ENCODE data around the gene COL5A1.

The COL5A1 gene

GRCh38 chr9:134651226-134651905 is 9.8 kb downstream of the COL5A1 start:
- DNase-seq (no peak), ATAC-seq (ENCODE audit: insufficient read depth, low read depth) (no peak)
- no peaks in the 10 kb centered on the region for H4K20me1 ChIP-seq (ENCODE audit: insufficient read depth, low read length)
- no peaks in the 10 kb centered on the region for H3K4me1 ChIP-seq (ENCODE audit: insufficient read depth, low read length)
- no peaks in the 10 kb centered on the region for H3K36me3 ChIP-seq (ENCODE audit: insufficient read depth, low read length)
- no peak overlapping the region for H3K4me2 ChIP-seq (ENCODE audit: insufficient read depth, low read length)
- no peak overlapping the region for H3K9ac ChIP-seq (ENCODE audit: low read depth, low read length)
- H3K79me2 ChIP-seq (ENCODE audit: insufficient read depth, low read length), result no peaks in the 10 kb centered on the region
- H3K9me3 ChIP-seq (ENCODE audit: insufficient read depth, low read length, severe bottlenecking), result no peaks in the 10 kb centered on the region
- TF ChIP-seq EZH2 (IDR thresholded peaks at IDR 0.05; ENCODE audit: borderline replicate concordance, low read depth, low read length, severe bottlenecking), result no peak
- TF ChIP-seq CTCF (IDR thresholded peaks at IDR 0.05; ENCODE audit: borderline replicate concordance, extremely low read depth, low read length, poor library complexity, severe bottlenecking), result no peak
- H3K27ac ChIP-seq (ENCODE audit: low read length), result no peak overlapping the region
- no peak overlapping the region for H3K4me3 ChIP-seq (ENCODE audit: low read depth in 1 of 2, low read length in 2 of 2)
- H2AFZ ChIP-seq (ENCODE audit: low read depth, low read length), result no peak overlapping the region
- H3K27me3 ChIP-seq (ENCODE audit: insufficient read depth, low read length, poor library complexity), result no peaks in the 10 kb centered on the region

- Histone ChIP-seq H2AFZ (ENCODE audit: low read depth, low read length) (no peak overlapping the region), H3K79me2 (ENCODE audit: insufficient read depth, low read length) (no peaks in the 10 kb centered on the region), H3K9me3 (ENCODE audit: insufficient read depth, low read length, severe bottlenecking) (no peaks in the 10 kb centered on the region), H3K27me3 (ENCODE audit: insufficient read depth, low read length, poor library complexity) (no peaks in the 10 kb centered on the region), H3K4me1 (ENCODE audit: insufficient read depth, low read length) (no peaks in the 10 kb centered on the region), H3K36me3 (ENCODE audit: insufficient read depth, low read length) (no peaks in the 10 kb centered on the region), H3K9ac (ENCODE audit: low read depth, low read length) (no peak overlapping the region), H3K4me3 (ENCODE audit: low read depth in 1 of 2, low read length in 2 of 2) (no peak overlapping the region), H3K27ac (ENCODE audit: low read length) (no peak overlapping the region), H3K4me2 (ENCODE audit: insufficient read depth, low read length) (no peak overlapping the region), H4K20me1 (ENCODE audit: insufficient read depth, low read length) (no peaks in the 10 kb centered on the region)
- ATAC-seq (ENCODE audit: insufficient read depth, low read depth), result no peak
- TF ChIP-seq CTCF (IDR thresholded peaks at IDR 0.05; ENCODE audit: borderline replicate concordance, extremely low read depth, low read length, poor library complexity, severe bottlenecking) (no peak), EZH2 (IDR thresholded peaks at IDR 0.05; ENCODE audit: borderline replicate concordance, low read depth, low read length, severe bottlenecking) (no peak)
- DNase-seq, result no peak
Measured at GRCh38 chr9:134652291-134653225, 11.0 kb downstream of the COL5A1 start.

GRCh38 chr9:134653259-134654009 is 11.8 kb downstream of the COL5A1 start:
- Histone ChIP-seq H3K79me2 (ENCODE audit: insufficient read depth, low read length) (no peaks in the 10 kb centered on the region), H3K27ac (ENCODE audit: low read length) (no peak overlapping the region), H3K9me3 (ENCODE audit: insufficient read depth, low read length, severe bottlenecking) (no peaks in the 10 kb centered on the region), H3K4me2 (ENCODE audit: insufficient read depth, low read length) (no peak overlapping the region), H3K9ac (ENCODE audit: low read depth, low read length) (no peak overlapping the region), H3K4me1 (ENCODE audit: insufficient read depth, low read length) (no peaks in the 10 kb centered on the region), H3K27me3 (ENCODE audit: insufficient read depth, low read length, poor library complexity) (no peaks in the 10 kb centered on the region), H4K20me1 (ENCODE audit: insufficient read depth, low read length) (no peaks in the 10 kb centered on the region), H2AFZ (ENCODE audit: low read depth, low read length) (no peak overlapping the region), H3K4me3 (ENCODE audit: low read depth in 1 of 2, low read length in 2 of 2) (no peak overlapping the region), H3K36me3 (ENCODE audit: insufficient read depth, low read length) (no peaks in the 10 kb centered on the region)
- DNase-seq (no peak), ATAC-seq (ENCODE audit: insufficient read depth, low read depth) (no peak)
- no peak for TF ChIP-seq CTCF (IDR thresholded peaks at IDR 0.05; ENCODE audit: borderline replicate concordance, extremely low read depth, low read length, poor library complexity, severe bottlenecking)
- no peak for TF ChIP-seq EZH2 (IDR thresholded peaks at IDR 0.05; ENCODE audit: borderline replicate concordance, low read depth, low read length, severe bottlenecking)

All from DND-41 (cell line).